T-helper 2 cell treated with Interferon-gamma antibody and Interleukin-4, amounts not matched to agents 5 μg/mL and 100 μg/mL, for 36 hours (primary cell): Measurements from ENCODE around the gene NDC80.
"Not testable (repeated sequence)": the region's sequence is repeated elsewhere in the genome, so short reads cannot be mapped to it uniquely, and the experiment has no call there.

ENCODE experiments used
- DNase-seq: peaks from one replicate; pipeline ENCODE4 v3.0.0; 2021; ENCODE audit warnings: low spot score
- H3K27ac Mint-ChIP-seq: one replicate; pipeline ENCODE4 v1.8.0; 2021; ENCODE audit warnings: mild to moderate bottlenecking, mixed read lengths
- H3K27me3 Mint-ChIP-seq: one replicate; pipeline ENCODE4 v1.8.0; 2021; ENCODE audit warnings: low read depth, mixed read lengths
- H3K36me3 Mint-ChIP-seq: one replicate; pipeline ENCODE4 v1.8.0; 2021; ENCODE audit warnings: low read depth, mixed read lengths
- H3K4me1 Mint-ChIP-seq: one replicate; pipeline ENCODE4 v1.8.0; 2021; ENCODE audit warnings: low read depth, mixed read lengths
- H3K4me3 Mint-ChIP-seq: one replicate; pipeline ENCODE4 v1.8.0; 2022; ENCODE audit warnings: mild to moderate bottlenecking, moderate library complexity, mixed read lengths
- H3K9me3 Mint-ChIP-seq: one replicate; pipeline ENCODE4 v1.8.0; 2021; ENCODE audit warnings: mixed read lengths

Gene NDC80

DNA sequence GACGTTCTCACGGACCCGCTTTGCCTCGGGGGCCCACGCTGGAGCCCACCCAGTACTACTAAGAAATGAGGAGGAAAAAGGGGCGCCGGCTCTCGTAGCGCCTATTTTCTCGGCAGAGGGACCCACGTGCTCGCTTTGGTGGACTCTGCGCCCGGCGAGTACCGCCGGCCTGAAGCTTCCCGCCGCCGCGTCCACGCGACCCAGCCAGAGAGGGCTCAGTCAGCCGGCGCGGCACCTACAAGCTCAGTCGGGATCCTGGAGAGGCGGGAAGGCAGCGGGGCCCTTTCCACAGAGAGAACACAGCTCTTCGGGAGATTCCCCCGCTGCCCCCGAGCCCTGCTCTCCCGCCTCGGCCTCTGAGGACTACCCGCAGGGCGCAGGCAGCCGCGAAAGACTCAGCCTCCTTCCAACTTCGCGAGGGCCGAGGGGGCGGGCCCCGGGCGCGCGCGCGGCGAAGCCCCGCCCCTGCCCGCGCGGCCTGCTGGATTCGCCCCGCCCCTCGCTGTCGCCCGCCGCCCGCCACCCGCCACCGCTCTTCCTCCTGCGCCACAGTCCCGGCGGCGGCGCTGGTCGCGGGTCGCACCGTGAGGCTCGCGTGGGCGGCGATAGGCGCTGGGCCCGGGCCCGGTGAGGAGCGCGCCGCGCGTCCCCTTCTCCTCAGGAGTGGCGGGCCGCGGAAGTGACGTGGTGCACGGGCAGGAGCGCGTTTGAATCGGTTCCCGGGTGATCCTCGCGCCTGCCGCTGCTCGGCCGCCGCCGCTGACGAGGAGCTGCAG lies 84.0 kb downstream of the NDC80 start, which contains the start of gene SMCHD1:
SMCHD1 (plus strand) TSS at position 549 of the 776 bp plus-strand sequence. CDS start 350 bp downstream, outside the sequence.
- Mint-ChIP-seq H3K4me3 (peak within 1 kb of the TSS; percentile 96), H3K27me3 (no peaks in the 10 kb centered on the region), H3K4me1 (peaks cover 37% of the 10 kb centered on the region), H3K36me3 (peaks cover 27% of the 10 kb centered on the region), H3K27ac (peak within 1 kb of the TSS; percentile 98), H3K9me3 (no peaks in the 10 kb centered on the region)
- peak; percentile 96 for DNase-seq

DNA sequence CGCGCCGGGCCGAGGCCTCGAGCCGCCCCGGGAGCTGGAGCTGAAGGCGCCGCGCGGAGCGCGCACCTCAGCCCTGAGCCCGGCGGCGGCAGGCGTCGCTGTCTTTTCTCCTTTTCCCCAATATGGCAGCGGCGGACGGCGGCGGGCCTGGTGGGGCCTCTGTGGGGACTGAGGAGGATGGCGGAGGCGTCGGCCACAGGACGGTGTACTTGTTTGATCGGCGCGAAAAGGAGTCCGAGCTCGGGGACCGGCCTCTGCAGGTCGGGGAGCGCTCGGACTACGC lies 84.5 kb downstream of the NDC80 start:
- Mint-ChIP-seq H3K27ac (peak overlapping the region; percentile 98), H3K27me3 (no peaks in the 10 kb centered on the region), H3K36me3 (peaks cover 29% of the 10 kb centered on the region), H3K9me3 (no peaks in the 10 kb centered on the region), H3K4me1 (peaks cover 38% of the 10 kb centered on the region), H3K4me3 (peak overlapping the region; percentile 96)
- DNase-seq = no peak

DNA sequence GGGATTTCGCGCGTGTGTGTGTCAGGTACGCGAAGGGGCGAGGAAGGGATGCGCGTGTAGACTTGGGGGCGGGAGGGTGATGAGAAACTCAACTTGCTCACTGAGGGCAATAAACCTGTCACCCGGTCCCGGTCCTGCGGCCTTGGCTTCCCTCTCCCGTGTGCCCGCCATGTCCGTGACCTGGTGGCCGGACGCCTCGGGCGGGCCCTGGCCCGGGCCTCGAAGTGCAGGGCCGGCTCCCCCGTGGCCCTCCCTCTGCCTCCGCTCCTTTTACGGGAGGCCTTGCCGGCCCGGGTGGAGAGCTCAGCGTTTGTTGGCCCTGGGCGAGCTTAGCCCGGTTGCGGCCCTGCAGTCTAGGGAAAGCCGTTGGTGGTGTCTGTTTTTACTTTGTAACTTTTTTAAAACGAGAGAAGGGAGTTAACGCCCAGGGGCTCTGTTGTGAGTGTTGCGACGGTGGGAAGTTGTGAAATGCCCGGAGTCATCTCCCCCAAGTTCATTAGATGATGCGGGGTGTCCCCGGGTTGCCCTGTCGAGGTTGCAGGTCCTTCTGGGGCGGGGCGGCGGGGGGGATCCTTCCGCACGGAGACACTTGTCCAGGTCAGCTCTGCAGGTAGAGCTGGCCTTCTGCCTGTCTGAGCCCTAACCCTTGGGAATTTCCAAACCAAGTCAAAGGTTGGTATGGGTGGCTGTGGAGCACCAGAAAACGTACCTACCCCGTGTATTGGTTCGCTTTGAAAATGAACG lies 85.1 kb downstream of the NDC80 start:
- no peak for DNase-seq
- Mint-ChIP-seq H3K9me3 (no peaks in the 10 kb centered on the region), H3K27ac (peak overlapping the region; percentile 98), H3K4me1 (peaks cover 40% of the 10 kb centered on the region), H3K36me3 (peaks cover 33% of the 10 kb centered on the region), H3K4me3 (peak overlapping the region; percentile 96), H3K27me3 (no peaks in the 10 kb centered on the region)

DNA sequence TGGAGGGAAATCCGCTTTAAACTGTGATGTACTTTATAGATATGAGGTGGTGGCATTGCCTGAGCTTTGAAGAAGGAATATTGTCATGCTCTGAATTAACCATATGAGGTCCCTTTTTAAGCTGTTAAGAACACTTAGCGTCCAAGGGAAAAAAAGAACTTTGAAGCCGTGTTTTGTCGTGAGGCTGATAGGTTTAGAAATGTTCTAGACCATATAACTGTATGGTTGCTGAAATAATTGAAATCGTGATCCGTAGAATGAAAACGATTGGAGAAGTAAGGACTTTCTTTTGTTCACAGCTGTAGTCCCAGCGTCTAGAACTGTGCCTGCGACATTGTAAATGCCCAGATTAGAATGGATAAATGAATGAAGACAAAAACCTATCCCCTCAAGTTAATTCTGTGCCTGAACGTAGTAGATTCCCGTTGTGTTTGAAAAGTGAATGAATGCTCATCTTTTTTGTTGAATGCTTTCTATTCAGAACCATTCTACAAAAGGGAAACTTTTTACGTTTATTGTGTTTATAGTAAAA lies 85.7 kb downstream of the NDC80 start:
- H3K36me3 Mint-ChIP-seq = peaks cover 36% of the 10 kb centered on the region
- no peaks in the 10 kb centered on the region for H3K9me3 Mint-ChIP-seq
- peak overlapping the region; percentile 96 for H3K4me3 Mint-ChIP-seq
- peak overlapping the region; percentile 98 for H3K27ac Mint-ChIP-seq
- peaks cover 42% of the 10 kb centered on the region for H3K4me1 Mint-ChIP-seq
- no peaks in the 10 kb centered on the region for H3K27me3 Mint-ChIP-seq
- DNase-seq = no peak

DNA sequence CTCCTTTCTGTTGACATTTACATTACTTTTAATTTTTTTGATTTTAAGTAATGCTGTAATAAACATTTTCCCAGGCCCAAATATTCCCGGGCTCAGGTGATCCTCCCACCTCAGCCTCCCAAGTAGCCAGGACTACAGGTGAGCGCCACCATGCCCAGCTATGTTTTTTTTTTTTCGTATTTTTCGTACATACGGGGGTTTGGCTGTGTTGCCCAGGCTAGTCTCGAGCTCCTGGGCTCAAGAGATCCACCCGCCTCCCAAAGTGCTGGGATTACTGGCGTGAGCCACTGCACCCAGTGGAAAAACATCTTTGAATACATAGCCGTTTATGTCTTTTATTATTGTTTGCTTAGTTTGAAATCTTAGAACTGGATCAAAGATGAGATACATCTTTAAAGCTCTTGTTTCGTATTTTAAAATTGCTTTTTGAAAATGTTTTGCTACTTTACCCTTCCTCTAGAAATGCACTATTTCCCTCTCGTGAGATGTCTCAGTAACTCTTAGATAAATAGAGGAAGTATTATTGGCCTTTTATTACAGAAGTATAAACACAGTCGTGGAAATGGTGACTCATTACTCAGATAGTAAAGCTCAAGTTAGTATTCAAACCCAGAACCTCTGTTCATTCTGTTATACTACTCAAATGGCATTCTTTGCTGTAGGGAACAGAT lies 86.6 kb downstream of the NDC80 start:
- Mint-ChIP-seq H3K9me3 (no peaks in the 10 kb centered on the region), H3K4me3 (peak overlapping the region; percentile 96), H3K27me3 (no peaks in the 10 kb centered on the region), H3K4me1 (peaks cover 43% of the 10 kb centered on the region), H3K36me3 (peaks cover 42% of the 10 kb centered on the region), H3K27ac (peak overlapping the region; percentile 95)
- no peak for DNase-seq

DNA sequence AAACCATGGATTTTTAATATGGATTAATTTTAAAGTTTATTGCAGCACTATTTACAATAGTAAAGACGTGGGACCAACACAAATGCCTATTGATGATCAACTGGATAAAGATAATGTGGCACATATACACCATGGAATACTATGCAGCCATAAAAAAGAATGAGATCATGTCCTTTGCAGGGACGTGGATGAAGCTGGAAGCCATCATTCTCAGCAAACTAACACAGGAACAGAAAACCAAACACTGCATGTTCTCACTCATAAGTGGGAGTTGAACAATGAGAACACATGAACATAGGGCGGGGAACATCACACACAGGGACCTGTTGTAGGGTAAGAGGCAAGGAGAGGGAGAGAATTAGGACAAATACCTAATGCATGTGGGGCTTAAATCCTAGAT lies 89.5 kb downstream of the NDC80 start:
- Mint-ChIP-seq H3K4me3 (peak overlapping the region; percentile 9), H3K27ac (peak overlapping the region; percentile 1), H3K36me3 (peaks cover 64% of the 10 kb centered on the region), H3K4me1 (peaks cover 49% of the 10 kb centered on the region)
- H3K9me3 Mint-ChIP-seq, DNase-seq, H3K27me3 Mint-ChIP-seq: not testable (repeated sequence)

DNA sequence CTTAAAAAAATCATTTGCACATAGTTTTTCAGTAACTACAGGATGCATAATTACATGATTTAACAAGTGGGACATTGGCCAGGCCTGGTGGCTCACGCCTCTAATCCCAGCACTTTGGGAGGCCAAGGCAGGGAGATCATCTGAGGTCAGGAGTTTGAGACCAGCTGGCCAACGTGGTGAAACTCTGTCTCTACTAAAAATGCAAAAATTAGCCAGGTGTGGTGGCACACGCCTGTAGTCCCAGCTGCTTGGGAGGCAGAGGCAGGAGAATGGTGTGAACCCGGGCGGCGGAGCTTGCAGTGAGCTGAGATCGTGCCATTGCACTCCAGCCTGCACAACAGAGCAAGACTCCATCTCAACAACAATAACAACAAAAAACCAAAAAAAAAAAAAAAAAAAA lies 90.9 kb downstream of the NDC80 start:
- peaks cover 59% of the 10 kb centered on the region for H3K36me3 Mint-ChIP-seq
- H3K4me3 Mint-ChIP-seq, DNase-seq, H3K27me3 Mint-ChIP-seq, H3K9me3 Mint-ChIP-seq, H3K27ac Mint-ChIP-seq: not testable (repeated sequence)
- peaks cover 56% of the 10 kb centered on the region for H3K4me1 Mint-ChIP-seq

DNA sequence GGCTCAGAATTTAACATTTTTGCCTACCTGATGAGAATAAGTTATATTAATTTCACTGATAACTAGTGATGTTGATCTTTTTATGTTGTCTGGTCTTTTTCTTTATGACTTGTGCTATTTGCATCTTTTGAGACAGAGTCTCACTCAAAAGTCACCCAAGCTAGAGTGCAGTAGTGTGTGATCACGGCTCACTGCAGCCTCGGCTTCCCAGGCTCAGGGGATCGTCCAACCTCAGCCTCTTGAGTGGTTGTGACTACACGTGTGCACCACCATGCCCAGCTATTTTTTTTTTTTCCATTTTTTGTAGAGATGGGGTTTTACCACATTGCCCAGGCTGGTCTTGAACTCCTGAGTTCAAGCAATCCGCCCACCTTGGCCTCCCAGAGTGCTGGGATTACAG lies 91.6 kb downstream of the NDC80 start:
- Mint-ChIP-seq H3K9me3 (no peaks in the 10 kb centered on the region), H3K4me3 (peak overlapping the region; percentile 38), H3K27me3 (no peaks in the 10 kb centered on the region), H3K27ac (peak overlapping the region; percentile 66), H3K36me3 (peaks cover 57% of the 10 kb centered on the region), H3K4me1 (peaks cover 52% of the 10 kb centered on the region)
- no peak for DNase-seq
